ENCODE measurements around the gene RRAS.

The RRAS gene

DNA sequence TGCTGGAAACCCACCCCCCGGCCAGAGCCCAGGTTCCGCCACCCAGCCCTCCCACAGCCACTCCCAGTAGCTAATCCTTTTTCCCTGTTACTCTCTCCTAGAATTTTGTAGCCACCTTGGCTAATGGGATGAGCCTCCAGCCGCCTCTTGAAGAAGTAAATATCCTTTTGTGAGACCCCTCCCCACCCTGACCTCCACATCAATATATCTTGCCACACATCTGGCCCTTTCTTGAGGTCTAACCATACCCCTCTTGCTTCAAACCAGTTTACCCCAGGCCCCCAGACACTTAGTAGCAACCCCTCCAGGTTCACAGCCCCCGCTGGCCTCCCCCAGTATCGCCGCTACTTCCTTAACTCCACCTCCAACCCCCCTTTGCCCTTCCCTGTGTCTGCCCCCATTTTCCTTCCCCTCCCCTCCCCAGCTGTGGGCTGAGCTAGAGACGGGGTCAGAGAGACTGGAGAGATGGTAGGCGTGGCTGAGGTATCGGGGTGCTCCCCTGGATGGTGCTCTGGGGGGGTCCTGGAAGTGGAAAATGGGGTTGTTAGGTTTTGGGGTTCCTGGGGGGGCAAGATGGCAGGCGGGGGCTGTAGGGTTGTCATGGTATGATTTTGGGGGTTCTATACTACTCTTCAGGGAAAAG is 39.9 kb upstream of the RRAS start:
- peak overlapping the region; percentile 96 for H3K27ac ChIP-seq

DNA sequence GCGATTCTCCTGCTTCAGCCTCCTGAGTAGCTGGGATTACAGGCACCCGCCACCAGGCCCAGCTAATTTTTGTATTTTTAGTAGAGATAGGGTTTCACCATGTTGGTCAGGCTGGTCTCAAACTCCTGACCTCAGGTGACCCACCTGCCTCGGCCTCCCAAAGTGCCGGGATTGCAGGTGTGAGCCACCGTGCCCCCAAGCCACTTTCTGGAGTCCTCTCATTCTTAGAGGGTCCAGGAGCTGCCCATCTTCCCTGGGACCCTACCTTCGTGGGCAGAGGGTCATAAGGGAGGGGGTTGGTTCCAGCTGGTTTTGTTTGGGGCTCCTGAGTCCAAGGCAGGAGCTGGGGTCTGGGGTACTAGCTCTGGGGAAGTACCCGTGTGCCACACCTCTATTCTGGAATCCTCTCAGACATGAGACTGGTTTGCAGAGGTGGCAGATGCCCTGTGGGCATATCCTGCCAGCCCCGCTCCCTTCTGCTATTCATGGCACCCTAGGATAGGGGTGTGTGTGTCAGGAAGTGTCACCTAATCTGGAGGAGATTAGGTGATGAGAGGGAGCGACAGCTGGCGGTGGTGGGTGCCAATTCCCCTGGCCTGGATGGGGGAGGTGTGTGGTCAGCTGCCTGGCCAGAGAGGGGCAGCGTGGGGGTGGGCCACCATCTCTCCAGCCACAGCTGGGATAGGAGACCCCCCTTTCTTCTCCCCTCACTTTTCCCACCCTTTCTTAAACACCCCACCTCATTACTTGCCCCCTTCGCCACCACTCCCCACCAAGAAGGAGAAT is 39.2 kb upstream of the RRAS start:
- no peak for TF ChIP-seq CTCF (conservative IDR thresholded peaks at IDR 0.05)
- H3K27ac ChIP-seq: peak overlapping the region; percentile 96

More for the DNA sequence above, 39.9 kb upstream of the RRAS start:
- no peak for TF ChIP-seq CTCF (conservative IDR thresholded peaks at IDR 0.05)

GRCh38 chr19:49677901-49678674 is 38.1 kb upstream of the RRAS start:
- peak; percentile 75 for TF ChIP-seq CTCF (conservative IDR thresholded peaks at IDR 0.05)
- H3K27ac ChIP-seq: peak overlapping the region; percentile 96

- H3K27ac ChIP-seq: peak within 1 kb of the TSS; percentile 96
- no peak for TF ChIP-seq CTCF (conservative IDR thresholded peaks at IDR 0.05)
These were observed 37.4 kb upstream of the RRAS start, which contains the start of gene PRMT1 for GRCh38 chr19:49677231-49677900. Gene PRMT1, plus strand, starts transcription at chr19:49677271. Its CDS starts 10 bp downstream, at chr19:49677281.

GRCh38 chr19:49676784-49677230 is 36.9 kb upstream of the RRAS start:
- H3K27ac ChIP-seq: peak overlapping the region; percentile 96
- no peak for TF ChIP-seq CTCF (conservative IDR thresholded peaks at IDR 0.05)

GRCh38 chr19:49676136-49676783 is 36.3 kb upstream of the RRAS start:
- peak overlapping the region; percentile 96 for H3K27ac ChIP-seq
- no peak for TF ChIP-seq CTCF (conservative IDR thresholded peaks at IDR 0.05)
